HG02943 (cell line): ENCODE data around the gene EVI5L.

Source experiments
- ATAC-seq: cut with Tn5 transposase; IDR thresholded peaks from one replicate; pipeline ENCODE4 v1.9.1; 2021; ENCODE audit warnings: mild to moderate bottlenecking, low read depth, moderate library complexity; ENCODE audit not compliant: unreplicated experiment

The EVI5L gene

DNA sequence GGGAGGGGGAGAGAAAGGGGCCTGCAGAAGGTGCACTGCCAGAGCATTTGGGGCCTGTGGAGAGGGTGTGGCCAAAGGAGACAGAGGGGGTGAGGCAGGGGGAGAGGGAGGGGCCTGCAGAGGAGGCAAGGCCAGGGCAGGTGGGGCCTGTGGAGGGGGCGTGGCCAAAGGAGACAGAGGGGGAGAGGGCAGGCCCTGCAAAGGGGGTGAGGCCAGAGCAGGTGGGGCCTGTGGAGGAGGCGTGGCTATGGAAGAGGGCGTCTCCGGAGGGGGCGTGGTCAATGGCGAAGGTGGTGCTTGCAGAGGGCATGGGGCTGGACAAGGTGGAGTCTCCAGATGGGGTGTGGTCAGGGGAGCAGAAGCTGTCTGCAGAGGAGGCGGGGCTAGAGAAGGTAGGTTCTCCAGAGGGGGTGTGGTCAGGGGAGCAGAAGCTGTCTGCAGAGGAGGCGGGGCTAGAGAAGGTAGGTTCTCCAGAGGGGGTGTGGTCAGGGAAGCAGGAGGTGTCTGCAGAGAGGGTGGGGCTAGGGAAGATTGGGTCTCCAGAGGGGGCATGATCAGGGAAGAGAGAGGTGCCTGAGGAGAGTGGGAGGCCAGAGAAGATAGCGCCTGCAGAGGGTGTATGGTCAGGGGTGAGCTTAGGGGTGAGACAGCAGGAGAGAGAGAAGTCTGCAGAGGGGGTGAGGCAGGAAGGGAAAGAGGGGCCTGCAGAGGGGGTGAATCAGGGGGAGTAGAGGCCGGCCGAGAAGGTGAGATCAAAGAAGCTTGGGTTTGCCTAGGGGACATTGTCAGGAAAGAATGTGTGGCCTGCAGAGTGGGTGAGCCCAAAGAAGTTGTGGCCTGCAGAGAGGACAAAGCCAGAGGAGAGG lies 40.8 kb downstream of the EVI5L start:
- ATAC-seq: no peak

DNA sequence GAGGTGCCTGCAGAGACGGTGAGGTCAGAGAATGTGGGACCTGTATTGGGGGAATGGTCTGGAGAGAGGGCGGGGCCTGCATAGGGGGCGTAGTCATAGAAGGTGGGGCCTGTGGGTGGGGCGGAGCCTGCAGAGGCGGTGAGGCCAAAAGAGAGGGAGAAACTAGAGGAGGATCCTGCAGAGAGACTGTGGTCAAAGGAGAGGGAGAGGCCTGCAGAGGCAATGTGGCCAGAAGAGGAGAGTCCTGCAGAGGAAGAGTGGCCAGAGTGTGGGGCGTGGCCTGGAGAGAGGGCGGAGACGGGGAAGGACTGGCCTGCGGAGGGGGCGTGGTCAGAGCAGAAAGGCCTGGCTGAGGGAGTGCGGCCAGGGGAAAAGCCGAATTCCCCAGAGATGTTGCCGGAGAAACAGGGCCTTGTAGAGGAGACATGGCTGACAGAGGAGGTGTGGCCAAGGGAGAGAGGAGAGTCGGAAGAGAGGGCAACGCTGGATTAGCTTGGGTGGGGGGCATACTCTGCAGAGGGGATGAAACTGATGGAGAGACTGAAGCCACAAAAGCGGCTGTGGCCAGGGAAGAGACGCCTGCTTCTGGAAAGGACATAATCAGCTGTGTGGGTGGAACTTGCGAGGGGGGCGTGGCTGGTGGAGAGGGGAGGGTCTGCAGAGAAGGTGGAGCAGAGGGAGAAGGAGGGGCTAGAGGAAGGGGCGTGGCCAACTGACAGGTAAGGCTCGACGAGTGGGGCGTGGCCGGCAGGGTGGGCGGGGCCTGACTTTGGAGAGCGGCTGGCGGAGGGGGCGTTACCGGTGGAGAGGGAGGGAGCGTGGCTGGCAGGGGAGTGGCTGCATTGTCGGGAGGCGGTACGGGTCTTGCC lies 41.7 kb downstream of the EVI5L start:
- ATAC-seq: no peak

DNA sequence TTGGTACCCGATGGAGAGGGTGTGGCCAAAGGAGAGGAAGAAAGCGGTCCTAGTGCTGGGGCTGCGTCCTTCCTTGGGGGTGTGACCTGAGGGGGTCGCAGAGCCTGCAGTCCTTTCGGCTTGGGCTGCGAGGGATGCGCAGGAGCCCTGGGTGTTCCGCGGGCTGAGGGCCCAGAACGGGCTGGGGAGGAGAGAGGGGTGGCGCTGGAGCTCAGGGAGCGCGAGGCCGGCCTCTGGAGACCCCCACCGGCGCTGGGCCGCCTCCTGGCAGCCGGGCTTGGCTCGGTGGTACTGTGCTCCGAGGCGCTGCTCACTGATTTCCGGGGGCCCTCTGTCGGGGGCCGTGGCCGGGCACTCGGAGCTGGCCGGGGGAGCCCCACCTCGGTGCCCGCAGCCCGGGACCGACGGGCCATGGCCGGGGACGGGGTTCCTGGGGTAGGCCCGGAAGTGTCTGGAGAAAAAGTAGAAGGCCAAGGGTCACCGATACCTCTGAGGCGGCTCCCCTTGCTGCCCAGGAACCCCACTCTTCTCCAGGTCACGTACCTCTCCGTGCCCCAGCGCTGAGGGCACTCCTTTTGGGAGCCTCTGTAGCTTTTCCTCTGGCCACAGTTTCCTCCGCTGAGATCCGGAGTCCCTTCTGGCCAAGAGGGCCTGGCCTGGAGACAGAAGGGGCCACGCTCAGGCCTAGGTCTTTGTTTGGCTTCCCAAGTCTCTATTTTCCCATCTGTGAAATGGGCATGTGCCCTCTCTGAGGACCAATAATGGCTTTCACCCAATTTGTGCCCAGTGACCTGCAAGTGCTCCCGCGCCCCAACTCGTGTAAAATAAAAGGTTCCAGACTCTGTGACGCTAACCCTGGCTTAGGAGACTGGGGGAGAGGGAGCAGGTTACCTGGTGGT lies 42.5 kb downstream of the EVI5L start:
- no peak for ATAC-seq

DNA sequence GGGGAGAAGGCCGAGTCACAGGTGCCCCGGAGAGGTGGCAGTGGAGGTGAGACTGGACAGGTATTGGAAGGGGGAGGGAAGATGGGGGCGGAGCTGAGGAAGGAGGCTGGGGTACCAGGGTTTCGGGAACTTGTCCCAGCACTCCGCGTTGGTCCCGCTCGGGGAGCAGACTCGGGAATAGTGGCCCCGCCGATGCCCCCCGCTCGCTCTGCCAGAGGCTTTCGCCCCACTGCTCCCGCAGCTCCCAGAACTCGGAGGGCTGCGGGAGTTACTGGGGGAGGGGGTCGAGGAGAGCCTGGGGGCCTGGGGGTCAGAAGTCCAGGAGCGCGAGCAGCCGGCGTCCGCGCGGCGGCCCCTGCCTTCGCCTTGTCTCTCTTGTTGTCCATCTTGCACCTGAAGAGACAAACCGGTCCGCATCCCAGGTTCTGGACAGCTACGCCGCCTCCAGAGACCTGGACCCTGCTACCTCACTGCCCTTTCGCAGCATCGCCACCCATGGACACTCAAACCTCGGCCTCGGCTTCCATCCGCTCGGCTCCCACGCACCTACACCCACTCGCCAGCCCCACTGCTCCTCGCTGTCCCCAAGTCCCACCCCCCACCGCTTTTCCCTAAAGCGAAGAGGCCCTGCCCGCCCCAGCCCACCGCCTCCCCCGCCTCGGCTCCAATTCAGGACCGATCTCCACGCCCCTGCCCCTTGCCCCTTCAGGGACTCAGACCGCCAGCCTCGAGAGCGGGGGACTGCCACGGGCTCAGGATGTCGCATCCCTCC lies 43.5 kb downstream of the EVI5L start:
- no peak for ATAC-seq

DNA sequence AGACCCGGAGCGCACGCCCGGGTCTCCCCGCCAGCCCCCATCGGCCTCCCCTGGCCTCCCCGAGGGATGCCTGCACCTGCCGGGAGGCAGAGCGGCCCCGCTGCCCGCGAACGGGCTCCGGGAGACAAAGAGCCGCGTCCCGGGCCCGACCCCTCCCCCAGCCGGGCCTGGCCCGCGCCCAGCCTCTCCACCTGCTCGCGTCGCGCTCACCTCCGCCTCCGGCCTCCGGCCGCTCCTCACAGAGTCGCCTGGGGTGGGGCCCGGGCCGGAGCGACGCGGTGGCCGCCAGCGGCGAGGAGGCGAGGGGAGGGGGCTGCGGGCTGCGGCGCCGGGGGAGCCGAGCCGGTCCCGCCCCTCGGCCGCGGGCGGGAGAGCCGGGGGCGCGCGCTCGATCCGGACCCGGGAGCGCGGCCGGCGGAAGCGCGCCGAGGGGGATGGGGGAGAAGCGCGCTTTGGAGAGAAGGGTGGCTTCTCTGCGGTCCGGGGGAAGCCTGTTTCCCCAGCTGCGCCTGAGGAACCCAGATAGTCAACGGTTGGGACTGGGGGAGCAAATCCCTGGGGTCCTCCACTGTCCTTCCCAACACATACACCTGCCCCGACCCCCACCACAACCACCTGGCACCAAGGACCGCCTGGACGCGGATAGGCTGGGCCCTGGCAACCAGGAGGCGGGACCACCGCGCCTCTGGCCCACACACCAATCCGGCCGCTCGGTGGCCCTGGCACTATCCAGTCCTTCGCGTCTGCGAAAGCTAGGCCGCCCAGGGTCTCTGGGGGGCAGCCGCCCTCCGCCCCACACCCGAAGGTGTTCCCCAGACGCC lies 44.3 kb downstream of the EVI5L start, which contains the start of gene PRR36:
TSS of gene PRR36 (minus strand) at position 315 of the 821 bp plus-strand sequence. CDS start 701 bp downstream, outside the sequence.
- ATAC-seq: no peak

DNA sequence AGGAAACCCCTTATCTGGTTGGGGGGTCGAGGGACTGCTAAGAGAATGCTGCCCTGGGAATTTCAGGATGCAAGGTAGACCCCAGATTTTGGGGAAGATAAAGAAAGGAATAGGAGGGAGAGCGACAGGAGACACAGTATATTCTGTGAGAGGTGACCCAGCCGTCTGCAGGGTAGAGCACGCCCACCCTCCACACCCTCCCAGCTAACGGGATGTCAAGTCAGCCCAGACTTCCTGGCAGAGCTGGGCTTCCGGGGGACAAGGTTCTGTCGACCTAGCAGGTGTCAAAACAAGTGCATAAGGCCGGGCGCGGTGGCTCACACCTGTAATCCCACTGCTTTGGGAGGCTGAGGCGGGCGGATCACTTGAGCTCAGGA lies 44.9 kb downstream of the EVI5L start:
- no peak for ATAC-seq

DNA sequence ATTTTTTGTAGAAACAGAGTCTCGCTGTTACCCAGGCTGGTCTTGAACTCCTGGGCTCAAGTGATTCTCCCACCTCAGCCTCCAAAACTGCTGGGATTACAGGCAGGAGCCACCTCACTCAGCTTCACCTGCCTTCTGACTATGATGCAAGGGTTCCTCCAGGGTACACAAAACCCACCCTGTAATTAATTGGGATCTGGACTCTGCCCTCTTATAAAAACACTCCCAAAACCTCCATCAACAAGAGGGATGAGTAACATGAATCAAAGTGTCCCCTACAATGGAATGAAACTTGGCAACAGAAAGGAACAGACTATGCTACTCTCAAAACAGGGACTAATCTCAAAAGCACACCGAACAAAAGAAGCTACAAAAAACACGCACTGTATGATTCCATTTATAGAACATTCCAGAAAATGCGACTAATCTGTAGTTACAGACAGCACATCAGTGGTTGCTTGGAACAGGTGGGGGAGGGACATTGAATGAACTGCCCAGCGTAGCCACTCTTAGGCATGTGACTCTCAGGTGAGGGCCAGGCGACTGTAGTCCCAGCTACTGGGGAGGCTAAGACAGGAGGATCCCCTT lies 47.3 kb downstream of the EVI5L start:
- no peak for ATAC-seq

DNA sequence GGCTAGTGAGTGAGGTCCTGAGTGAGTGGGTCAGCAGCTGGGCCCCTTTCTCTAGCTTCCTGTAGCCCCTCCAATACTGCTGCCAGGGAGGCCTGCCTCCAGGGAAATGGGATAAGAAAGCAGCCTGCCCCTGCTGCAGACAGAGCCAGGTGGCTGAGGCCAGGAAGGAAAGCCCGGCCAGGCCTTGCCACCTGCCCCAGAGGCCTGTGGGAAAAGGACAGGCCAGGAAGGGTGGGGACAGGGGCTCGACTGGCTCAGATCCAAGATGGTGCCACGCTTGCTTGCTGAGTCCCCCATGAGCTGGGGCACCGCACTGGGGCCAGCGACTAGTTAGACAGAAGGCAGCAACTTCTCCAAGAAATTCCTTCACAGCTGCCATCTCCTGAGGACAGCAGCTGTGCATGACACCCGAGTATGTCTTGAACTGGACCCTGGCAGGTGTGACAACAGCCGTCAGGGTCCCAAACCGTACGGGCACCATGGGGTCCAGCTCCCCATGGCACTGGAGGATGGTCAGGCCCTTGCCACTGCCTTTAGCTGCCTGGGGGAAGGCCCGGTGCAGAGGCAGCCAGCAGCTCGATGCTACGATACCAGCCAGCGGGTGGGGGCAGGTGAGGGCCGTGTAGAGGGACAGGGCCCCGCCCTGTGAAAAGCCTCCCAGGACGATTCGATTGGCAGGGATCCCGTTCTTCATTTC lies 49.2 kb downstream of the EVI5L start:
- ATAC-seq: no peak

DNA sequence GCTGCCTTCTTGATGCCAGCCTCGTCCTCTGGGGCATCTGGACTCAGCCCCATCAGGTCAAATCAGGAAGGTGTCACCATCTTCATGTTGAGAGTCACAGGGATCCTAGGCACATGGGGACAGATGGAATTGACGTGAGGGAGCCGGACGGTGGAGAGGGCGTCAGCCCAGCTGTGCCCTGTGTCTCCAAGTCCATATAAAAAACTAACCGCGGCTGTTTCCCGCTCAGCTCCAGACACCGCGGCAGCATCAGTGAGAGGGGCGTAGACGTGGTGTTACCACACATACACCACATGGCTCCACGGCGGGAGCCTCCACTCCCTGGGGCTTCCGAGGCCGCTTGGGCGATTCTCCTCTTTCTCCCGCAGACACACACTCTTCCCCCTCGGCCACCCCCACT lies 49.8 kb downstream of the EVI5L start:
- ATAC-seq: no peak

DNA sequence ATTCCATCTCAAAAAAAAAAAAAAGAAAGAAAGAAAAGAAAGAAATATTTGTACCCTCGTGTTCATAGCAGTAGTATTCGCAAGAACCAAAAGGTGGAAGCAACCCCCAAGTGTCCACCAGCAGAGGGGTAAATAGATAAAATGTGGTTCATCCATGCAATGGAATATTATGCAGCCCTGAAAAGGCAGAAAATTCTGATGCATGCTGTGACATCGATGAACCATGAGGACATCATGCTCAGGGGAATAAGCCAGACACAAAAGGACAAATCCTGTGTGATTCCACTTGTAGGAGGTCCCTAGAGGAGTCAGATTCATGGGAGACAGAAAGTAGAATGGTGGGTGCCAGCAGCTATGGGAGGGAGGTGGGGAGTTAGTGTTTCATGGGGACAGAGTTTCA lies 51.9 kb downstream of the EVI5L start:
- no peak for ATAC-seq

DNA sequence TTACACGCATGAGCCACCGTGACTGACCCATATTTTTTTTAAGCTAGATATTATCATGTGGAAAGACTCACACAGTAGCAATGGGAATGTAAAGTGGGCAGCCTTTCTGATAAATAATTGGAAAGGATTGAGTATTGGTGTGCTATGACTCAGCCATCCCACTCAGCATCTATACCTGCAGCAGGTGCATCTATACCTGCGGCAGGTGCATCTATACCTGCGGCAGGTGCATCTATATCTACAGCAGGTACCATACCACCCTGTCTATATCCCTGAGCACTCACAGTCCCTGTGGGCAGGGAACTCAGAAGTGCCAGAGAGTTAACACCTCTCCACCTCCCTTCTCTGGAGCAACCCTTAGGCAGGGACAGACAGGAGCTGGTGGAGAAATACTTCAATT lies 53.1 kb downstream of the EVI5L start:
- ATAC-seq: no peak

DNA sequence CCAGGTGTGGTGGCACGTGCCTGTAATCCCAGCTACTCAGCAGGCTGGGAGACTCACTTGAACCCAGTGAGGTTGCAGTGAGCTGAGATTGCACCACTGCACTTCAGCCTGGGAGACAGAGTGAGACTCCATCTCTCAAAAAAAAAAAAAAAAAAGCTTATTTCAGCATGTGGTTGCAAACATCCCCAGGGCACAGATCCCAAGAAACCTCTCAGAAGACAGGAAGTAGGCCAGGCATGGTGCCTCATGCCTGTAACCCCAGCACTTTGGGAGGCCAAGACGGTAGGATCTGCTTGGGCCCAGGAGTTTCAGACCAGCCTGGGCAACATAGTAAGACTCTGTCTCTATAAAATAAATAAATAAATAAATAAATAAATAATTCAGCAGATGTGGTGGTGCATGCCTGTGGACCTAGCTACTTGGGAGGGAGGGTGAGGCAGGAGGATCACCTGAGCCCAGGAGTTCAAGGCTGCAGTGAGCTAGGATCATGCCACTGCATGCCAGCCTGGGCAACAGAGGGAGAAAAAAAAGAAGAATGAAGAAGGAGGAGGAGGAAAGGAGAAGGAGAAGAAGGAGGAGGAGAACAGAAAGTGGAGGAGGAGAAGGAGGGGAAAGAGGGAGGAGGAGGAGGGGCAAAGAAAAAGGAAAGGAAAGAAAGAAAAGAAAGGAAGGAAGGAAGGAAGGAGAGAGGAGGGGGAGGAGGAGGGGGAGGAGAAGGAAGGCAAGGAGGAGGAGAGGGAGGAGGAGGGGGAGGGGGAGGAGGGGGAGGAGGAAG lies 54.0 kb downstream of the EVI5L start:
- ATAC-seq: no peak

DNA sequence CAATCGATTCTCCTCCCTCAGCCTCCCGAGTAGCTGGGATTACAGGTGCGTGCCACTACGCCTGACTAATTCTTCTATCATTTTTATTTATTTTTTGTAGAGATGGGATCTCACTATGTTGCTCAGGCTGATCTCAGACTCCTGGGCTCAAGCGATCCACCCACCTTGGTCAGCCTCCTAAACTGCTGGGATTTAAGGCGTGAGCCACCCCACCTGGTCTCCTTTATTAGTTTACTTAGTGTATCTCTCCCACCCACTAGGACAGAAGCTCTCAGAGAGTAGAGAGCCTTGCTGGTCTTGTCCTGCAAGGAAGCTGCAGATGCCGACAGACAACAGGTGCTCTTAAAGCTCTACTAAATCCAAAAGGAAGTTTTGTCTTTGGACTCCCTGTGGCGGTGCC lies 55.8 kb downstream of the EVI5L start:
- ATAC-seq: no peak

DNA sequence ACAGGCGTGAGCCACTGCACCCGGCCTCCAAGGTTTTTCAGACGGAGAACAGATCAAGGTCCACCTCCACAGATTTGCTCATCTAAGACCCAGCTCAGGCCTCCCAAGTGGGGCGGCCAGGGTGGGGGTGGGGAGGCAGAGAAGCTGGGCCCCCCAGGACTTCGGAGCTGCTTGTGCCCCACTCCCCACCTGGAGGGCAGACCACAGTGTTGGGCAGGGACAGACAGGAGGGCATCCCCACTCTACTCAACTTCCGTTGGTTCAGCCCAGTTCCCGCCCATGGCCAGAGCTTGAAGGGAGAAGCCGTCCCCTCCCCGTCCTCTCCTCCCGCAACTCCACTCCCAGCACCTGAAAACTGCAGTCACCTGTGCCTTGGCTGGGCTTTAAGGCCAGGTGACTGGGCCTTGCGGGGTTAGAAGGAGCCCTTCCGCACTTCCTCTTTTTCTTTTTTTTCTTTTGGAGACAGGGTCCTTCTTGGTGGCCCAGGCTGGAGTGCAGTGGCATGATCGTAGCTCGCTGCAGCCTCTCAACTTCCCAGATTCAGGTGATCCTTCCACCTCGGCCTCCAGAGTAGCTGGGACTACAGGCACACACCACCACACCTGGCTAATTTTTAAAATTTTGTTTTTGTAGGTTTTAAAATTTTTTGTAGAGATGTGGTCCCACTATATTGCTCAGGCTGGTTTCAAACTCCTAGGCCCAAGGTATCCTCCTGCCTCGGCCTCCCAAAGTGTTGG lies 57.6 kb downstream of the EVI5L start:
- no peak for ATAC-seq

DNA sequence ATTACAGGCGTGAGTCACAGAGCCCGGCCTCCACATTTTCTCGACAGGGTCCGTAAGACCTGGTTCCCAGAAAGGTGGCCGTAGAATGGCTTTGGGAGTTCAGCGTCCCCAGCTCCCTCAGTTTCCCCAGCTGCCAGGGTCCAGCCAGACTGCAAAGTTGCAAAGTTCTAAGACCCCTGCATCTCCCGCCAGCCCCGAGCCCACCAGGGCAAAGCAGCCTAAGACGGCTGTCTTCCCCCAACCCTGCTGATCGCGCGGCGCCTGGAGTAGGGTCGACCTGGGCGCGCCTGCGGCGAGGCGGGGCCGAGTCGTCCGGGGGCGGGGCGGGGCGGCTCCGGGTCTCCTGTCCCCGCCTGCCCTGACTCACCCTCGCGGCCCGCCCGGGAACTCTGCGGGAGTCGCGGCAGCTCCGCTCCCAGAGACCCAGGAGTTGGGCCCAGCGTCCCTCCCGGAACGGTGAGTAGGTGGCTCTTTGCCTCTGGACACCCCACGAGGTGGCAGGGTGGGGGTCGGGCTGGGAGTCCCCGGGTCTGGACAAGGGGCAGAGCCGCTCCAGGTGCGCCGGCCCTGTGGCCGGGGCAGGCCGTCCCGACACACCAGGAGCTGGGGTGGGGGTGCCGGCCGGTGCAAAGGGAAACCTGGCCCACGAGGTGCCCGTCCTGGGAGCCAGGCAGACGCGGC lies 58.3 kb downstream of the EVI5L start, which contains the start of gene LRRC8E:
TSS of gene LRRC8E (plus strand) at position 366 of the 681 bp plus-strand sequence. CDS start 7,094 bp downstream, outside the sequence.
- ATAC-seq: no peak

DNA sequence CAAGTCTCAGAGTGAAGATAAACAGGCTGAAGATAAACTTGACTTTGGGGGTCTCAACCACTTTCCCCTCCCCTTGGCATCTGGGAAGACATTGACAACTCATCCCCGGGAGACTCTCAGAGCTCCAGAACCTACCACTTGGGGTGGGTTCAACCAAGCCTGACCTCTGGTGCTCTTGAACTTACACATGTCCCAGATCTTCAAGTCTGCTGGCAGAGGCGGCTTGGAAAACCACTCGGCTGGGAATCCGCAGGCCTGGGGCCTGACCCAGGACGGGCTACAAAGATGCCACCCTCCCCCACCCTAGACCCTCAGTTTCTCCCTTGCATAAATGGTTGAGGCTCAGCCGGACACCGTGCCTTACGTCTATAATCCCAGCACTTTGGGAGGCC lies 58.8 kb downstream of the EVI5L start:
- ATAC-seq: no peak
